GM21717 (cell line): Measurements from ENCODE around the gene SCN3B.
A peak's percentile ranks its signal among the peaks of the same experiment; 100 is the strongest.

Experiments
- ATAC-seq: cut with Tn5 transposase; IDR thresholded peaks from one replicate; pipeline ENCODE4 v1.9.1; 2021; ENCODE audit warnings: mild to moderate bottlenecking, moderate library complexity; ENCODE audit not compliant: unreplicated experiment

The SCN3B gene, protein sequence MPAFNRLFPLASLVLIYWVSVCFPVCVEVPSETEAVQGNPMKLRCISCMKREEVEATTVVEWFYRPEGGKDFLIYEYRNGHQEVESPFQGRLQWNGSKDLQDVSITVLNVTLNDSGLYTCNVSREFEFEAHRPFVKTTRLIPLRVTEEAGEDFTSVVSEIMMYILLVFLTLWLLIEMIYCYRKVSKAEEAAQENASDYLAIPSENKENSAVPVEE

DNA sequence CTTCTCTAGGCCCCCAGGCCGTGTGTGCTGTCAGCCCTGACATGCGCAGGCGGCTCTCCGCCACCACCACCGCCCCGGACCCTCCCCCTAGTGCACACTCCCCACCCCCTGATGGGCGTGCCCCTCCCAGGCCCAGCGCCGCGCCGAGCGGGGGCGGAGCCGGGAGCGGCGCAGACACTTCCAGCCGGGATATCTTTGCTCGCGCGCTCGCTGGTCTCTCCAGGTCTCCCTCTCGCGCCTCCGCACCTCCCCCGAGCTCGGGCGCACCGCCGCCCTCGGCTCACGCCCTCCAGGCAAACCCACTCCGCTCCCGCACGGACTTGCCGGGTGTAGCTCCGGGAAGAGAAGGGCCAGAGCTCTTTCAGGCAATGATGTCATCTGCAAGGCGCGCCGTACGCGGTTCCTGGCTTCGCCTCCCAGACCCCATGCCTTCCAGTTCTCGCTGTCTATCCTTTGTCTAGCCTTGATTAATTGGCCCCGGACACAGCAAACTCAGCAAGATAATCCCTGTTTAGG, at the start of gene SCN3B:
Gene SCN3B, minus strand, starts transcription at position 59 of the 516 bp plus-strand sequence. CDS start 823 bp downstream, outside the sequence.
- no peak for ATAC-seq

DNA sequence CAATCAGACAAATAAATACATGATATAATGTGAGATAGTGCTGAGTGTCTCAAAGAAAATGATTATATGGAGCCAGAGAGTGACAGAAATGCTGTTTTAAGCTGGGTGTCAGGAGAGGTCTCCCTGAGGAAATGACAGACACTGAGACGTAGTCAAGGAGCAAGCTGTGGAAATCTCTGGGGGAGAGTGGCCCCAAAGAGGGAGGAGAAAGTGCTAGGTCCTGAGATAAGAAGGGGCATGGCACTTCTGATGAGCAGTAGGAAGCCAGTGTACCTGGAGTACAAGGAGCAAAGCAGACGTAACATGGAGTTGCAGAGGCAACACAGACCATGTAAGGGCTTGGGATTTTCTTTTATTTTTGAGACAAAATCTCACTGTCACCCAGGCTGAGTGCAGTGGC, 48.3 kb upstream of the SCN3B start:
- ATAC-seq = no peak

DNA sequence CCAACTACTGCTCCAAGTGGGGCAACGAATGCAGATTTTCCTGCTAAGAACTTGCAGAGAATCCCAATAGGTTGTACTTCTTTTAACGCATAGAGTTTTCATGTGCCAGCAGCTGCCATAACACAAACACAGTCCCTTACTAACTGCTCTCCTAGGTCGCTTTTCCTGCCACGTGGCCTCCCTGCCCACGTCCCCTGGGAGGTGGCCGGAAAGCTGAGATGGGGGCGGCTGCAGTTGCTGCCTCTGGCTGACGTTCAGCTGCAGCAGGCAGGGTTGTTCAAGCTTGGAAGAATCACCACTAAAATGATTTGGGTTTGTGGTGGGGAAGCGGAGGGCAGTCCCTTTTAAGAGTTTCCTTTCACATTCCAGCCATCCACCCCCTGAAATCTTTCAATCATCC, 47.7 kb upstream of the SCN3B start:
- ATAC-seq = no peak

DNA sequence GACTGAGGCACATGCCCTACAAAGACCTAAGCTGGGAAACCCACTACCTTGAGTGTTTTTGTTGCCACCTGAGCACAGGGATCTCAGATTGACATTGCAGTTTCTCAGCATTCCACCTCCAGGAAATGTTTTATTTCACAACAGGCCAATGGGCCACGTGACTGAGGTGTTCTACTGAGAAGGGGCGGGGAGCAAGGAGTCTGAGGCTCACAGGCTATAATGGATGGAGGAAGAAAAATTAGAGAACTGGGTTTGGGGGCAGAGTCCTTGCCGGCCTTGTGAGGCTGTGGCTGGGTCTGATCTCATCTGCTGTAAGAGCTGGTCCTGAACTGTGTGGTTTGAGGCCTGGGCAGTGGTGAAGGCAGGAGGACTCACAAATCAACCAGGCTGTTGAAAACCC, 46.3 kb upstream of the SCN3B start:
- no peak for ATAC-seq

DNA sequence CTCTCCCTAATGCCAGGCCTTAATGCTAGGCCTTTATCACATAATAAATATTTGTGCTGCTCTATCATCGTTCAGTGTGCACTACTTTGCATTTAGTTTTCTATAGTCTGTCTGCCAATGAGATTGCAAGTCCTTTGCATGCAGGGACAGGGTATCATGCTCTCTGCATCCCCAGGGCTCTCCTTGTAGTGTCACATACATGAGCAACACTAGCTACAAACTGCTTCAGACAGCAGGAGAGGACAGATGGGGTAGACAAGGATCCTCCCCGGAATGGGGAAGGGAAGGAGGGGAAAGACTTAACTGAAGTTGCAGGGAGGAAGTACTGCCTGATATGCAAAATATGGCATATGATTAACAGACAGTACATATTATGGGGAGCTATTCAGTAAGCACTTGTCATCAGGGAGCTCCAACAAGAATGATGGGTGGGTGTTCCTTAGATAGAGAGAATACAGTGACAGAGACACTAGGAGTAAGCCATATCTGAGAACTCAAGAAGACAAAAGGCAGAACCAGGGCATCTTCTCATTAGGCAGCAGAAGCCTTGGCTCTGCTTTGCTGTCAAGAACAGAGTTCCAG, 44.2 kb upstream of the SCN3B start:
- ATAC-seq = no peak

DNA sequence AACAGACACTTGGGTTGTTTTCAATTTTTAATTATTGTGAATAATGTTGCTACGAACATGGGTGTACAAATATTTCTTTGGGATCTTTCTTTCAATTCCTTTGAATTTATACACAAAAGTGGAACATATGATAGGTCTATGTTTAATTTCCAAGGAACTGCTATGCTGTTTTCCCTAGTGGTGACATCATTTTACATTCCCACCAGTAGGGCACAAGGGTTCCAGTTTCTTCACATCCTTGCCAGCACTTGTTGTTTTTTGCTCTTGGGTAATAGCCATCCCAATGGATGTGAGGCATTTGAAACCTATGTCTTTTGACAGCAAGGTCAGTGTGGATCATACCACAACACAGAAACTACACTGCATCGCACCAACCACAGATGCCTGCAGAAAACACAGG, 41.8 kb upstream of the SCN3B start:
- no peak for ATAC-seq

DNA sequence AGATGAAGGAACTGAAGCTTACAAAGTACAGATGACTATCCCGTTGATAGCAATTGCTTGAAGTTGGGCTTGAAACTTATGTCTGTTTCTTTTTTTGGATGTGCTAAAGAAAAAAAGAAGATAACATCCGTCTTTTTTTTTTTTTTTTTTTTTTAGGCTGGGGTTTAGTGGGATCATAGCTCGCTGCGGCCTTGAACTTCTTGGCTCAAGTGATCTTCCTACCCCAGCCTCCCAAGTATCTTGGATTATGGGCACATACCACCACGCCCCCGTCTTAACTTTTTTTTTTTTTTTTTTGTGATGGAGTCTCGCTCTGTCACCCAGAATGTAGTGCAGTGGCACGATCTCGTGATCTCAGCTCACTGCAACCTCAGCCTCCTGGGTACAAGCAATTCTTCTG, 40.8 kb upstream of the SCN3B start:
- no peak for ATAC-seq

DNA sequence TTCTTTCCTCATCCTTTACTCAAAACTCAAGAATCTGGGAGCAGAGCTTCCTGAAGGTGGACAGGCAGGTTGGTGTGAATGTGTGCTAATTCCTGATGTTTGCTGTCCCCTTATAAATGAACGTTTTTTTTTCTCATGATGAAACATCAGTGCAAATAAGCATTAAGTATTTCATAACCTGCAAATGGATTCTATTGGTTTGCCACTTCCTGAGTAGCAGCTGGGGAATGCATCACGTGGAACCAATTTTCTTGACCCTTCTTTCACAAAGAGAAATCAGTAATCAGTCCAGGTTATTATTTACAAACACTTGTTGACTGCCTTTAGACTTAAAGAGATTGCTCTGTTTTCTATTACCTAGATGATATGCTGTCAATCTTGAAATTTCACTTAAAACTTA, 40.1 kb upstream of the SCN3B start:
- no peak for ATAC-seq

DNA sequence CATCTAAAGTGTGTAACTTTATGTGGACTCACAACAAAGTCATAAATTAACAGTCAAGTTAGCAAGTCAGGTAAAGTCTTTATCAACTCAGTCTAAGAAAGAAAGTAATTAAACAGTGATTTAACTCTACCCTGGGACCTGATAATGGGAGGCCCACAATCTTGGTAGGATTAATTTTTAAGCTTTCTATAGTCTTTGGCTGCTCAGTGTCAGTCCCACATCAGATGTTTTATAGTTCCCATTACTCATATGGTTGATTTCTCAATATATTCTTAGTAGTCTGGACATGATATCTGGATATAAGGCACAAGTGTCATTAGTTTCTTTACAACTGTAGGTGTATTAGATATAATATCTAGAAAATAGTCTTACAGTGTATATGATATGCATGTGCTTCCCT, 38.5 kb upstream of the SCN3B start:
- ATAC-seq = no peak

DNA sequence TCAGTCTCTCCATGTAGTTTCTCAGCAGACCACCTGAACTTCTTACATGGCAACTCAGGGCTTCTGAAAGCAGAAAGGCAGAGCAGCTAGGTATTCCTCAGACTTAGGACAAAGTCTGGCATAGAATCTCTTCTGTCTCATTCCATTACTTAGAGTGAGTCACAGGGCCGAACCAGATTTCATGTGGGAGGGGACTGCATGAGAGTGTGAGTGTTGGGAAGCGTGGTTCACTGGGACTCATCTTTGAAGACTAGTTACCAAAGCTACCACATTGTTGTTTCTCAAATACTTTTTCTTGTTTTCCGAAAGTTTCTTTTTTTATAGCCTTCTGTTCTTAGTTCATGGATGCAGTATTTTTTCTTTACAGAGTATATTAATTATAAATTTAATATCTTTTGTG, 36.1 kb upstream of the SCN3B start:
- no peak for ATAC-seq

DNA sequence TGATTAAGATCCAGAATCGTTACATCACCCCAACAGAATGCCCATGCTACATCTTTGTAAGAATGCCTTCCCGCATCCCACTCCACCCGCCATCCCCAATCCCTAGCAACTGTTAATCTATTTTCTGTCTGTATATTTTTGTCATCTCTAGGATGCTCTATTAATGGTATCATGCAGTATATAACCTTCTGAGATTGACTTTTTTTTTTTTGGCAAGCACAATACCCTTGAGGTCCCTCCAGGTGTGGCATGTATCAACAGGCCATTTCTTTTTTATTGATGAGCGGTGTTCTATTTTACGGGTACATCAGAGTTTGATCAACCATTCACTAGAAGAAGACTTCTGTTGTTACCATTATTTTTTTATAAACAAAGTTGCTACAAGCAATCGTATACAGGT, 30.2 kb upstream of the SCN3B start:
- no peak for ATAC-seq

DNA sequence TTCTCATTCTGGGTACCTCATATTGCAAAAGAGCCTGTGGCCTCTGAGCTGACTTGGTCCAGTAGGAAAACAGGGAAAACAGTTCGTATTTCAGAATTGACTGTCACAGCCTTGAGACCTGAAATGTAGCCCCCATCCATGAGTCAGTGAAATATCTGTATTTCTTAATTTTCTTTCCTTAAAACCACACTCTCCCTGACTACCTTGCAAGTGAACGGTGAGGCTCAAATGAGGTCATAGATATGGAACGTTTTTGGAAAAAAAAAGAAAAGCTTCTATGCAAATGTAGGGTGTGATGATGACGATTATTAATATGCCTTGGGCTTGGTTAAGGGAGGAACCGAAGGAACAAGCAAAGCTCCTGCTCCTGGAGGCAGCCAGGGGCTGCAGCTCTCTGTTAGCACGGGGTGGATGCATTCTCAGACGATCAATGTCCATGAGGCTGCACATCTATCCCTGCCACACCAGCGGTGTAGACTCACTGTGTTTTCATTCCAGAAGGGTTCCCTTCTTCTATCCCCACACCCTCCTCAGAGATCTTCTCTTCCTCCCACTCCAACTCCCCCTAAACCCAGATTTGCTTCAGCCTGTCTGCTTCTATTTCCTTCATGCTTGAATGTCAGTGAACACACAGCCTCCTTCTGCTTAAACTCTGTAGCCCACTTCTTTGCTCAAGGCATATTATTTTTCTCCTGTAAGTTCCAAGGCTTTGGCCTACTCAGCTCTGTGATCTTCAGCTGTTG, 29.2 kb upstream of the SCN3B start:
- ATAC-seq = no peak

DNA sequence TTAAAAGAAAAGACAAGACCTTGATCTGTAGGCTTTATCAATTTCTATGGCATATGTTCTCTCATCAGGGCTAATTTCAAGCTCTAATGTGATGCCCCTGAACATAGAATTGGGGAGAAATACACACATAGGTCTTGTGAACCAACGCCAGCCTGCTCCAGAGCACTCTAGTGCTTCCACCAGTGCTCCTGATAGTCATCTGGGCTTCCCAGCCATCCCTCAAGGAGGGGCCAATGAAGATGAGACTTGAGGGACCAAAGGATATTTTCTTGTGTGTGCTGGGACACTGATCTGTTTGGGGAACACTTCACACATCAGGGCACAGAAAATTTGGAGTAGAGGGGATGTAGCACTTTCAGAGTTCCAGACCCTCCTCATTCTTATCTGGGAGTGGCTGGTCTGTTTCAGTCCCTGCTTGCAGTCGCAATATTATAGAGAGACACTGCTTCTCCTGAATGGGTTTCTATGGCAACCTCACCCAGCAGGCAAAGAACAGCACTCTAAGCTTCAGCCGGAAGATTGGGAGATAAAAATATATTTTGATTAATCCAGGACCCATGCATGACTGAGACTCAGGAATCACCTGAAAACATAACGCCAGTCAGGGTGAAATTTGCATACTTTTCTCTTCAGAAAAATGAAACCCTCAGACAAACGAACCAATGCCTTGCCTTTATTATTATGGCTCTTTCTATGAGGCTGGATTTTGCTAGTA, 28.4 kb upstream of the SCN3B start:
- no peak for ATAC-seq

DNA sequence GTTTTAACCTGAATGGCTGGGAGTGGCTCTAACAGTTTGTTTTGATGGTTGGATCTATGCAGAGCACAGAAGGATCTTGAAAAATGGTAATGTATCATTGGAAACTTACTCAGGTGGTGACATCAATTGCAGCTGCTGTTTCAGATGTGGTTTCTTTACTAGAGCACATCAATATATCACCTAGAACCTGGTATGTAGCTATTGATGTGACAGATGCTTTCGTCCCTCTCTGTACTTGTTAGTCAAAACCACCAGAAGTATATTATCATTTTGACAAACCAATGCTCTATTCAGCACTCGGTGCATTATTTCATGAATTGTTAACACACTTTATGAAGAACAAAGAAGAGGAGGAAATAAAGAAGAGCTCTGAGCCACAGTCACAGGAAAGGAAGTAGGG, 26.6 kb upstream of the SCN3B start:
- ATAC-seq = no peak

DNA sequence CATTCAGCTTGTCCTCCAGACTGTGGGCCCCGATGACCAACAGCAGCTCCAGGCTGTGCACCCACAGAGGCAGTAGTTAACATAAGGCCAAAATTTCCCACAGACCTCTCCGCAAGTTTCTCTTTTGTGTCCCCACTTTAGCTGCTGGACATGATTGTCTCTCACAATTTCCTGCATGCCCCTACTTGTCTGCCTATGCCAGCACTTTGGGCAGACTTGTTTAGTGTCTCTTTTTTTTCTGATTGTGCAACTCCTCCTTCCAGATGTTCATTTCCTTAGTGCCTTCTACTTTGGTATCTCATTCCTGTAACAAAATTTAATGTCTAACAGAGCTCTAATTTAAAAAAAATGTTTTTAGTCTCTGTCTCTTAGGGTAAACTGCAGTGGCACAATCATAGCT, 23.8 kb upstream of the SCN3B start:
- ATAC-seq = no peak

DNA sequence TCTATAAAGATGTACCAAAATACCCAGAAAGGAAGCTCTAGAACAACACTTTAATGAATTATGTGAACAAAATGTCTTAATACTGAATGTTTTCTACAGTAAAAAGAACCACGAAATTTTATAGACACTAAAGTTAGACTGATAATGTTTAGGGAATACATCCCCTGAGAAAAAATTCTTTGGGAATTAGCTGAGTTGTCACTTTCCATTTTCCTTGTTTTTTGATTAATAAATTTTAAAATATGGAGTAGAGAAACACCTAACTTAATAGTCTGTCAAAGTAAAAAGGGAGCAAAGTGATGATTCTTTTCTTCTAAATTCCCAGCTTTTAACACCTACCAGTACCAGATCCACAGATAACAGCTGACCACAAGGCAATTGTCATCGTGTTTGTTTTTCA, 23.1 kb upstream of the SCN3B start:
- ATAC-seq = no peak

DNA sequence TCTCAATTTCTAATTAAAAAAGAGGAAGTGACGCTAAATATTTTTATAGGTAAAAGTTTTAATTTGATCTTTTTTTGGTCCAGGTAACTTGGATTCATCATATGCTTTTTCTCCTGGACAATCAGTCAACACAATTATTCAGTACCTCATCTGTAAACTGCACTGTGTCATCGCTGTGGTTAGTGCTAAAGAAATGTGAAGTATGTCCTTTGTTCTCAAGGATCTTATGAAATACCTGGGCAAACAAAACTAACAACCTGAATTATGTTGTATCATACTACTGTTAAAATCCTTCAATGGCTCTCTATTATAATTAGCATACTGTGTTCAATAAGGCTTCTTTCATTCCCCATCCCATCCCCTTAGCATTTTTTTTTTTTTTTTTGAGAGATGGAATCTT, 19.9 kb upstream of the SCN3B start:
- ATAC-seq = no peak

DNA sequence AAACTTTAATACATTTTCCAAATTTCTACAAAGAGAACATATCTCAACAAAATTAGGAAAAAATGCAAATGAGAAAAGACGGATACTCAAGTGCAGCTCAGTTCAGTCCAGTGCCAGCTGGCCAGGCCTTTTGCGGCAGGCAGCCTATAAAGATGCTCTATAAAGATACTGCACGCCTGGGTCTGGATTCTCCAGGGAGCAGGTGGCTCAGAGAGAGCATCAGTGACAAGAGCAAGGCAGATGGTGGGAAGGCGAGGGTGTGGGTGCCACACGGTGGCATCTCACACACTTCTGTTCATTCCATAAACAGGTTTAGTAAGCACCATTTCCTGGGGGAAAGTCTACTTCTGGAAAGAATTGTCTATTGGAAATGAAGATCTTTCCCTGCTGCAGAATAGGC, 18.1 kb upstream of the SCN3B start:
- no peak for ATAC-seq

DNA sequence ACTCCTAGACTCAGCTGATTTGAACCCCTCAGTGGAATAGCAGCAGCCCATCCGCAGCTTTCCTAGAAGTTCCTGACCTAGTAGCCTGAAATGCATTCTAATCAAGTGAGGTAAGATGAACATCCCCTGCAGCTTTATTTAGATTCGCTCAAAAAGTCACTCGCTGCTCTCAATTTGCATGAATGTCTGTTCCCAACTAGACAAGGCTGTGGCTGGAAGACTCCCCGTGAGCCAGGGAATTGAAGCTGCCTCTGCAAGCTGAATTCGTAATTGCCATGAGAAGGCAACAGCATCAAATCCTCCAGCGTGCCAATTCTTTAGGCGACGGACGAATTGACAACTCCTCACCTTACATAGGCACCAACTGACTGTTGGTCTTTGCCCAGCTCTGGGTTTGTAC, 17.1 kb upstream of the SCN3B start:
- ATAC-seq = no peak

DNA sequence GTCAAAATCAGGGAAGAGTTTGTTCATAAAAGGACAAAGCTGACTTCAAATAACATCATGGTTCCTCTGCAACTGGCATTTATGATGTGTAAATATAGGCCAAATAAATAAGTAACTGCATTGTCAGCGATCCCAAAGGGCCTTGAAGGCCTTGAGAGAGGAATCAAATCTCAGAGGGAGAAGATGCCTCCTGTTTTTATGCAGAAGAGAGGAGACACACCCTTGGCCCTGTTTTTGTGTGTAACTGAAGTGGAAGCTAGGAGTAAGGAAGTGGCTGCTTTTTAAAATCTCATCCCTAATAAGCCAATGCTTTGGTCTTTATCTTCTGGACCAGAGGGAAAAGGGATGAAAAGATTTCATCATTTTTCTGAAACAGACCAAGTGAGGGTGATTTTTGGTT, 15.7 kb upstream of the SCN3B start:
- ATAC-seq = no peak

DNA sequence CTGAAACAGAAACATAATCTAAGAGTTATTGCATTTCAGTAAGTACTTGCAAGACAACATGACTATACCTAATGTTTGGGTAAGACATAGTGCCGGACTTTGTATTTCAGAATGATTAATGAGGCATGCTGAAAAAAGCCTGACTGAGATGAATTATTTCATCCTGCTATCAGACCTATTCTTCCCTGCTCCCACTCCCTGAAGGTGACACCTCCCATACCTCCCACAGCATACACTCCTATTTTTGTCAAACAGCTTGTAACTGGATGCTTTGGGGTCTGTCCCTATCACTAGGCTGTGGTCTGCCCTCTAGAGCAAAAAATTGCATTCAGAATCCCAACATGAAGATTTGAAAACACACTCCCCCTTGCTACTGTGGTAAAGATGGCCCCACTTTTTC, 10.9 kb upstream of the SCN3B start:
- ATAC-seq = no peak

DNA sequence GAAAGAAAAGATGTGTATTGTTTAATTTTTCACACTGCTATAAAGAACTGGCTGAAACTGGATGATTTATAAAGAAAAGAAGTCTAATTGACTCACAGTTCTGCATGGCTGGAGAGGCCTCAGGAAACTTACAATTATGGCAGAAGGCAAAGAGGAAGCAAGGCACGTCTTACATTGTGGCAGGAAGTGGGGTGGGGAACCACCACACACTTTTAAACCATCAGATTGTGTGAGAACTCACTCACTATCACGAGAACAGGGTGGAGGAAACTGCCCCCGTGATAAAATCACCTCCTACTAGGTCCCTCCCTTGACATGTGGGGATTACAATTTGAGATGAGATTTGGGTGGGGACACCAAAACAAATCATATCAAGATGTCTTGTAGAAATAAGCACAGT, 5.5 kb upstream of the SCN3B start:
- peak; percentile 86 for ATAC-seq
